ENCODE measurements around the gene SELENOV. TPM values are rescaled to one million over a fixed set of nuclear protein-coding genes. Genes with fewer than 3 reads are reported as not detected.
A peak's percentile ranks its signal among the peaks of the same experiment; 100 is the strongest.

Gene SELENOV
- total and polyA plus RNA-seq, 8 donors, result not detected

DNA sequence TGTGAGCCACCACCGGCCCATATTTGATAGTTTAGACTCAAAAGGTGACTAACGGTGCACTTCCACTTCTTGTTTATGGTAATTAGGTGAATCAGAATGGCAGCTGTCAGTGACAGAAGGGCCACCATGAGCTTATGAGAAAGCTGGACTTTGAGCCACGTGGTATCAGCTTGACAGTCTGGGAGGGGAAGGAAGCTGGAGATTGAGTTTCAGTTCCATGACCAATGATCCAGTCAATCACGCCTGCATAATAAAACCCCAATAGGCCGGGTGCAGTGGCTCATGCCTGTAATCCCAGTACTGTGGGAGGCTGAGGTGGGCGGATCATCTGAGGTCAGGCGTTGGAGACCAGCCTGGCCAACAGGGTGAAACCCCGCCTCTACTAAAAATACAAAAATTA is 9.6 kb downstream of the SELENOV start:
- H3K9me3 ChIP-seq, result no peaks in the 10 kb centered on the region
- H3K27ac ChIP-seq, result no peak overlapping the region
- TF ChIP-seq, protein P1, sequence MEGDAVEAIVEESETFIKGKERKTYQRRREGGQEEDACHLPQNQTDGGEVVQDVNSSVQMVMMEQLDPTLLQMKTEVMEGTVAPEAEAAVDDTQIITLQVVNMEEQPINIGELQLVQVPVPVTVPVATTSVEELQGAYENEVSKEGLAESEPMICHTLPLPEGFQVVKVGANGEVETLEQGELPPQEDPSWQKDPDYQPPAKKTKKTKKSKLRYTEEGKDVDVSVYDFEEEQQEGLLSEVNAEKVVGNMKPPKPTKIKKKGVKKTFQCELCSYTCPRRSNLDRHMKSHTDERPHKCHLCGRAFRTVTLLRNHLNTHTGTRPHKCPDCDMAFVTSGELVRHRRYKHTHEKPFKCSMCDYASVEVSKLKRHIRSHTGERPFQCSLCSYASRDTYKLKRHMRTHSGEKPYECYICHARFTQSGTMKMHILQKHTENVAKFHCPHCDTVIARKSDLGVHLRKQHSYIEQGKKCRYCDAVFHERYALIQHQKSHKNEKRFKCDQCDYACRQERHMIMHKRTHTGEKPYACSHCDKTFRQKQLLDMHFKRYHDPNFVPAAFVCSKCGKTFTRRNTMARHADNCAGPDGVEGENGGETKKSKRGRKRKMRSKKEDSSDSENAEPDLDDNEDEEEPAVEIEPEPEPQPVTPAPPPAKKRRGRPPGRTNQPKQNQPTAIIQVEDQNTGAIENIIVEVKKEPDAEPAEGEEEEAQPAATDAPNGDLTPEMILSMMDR (IDR thresholded peaks at IDR 0.05), result no peak
- 86 to 92% methylated on average over 8 of the region's 8 CpGs for WGBS, 2 donors
- intact Hi-C loops (cut with DNase I), result no loop called here
- H3K4me3 ChIP-seq, result no peak overlapping the region
- H3K4me1 ChIP-seq, result no peaks in the 10 kb centered on the region
- FAIRE-seq (no peak), DNase-seq (no peak), ATAC-seq (no peak)
- no peaks in the 10 kb centered on the region for H3K27me3 ChIP-seq
- no peaks in the 10 kb centered on the region for H3K36me3 ChIP-seq

DNA sequence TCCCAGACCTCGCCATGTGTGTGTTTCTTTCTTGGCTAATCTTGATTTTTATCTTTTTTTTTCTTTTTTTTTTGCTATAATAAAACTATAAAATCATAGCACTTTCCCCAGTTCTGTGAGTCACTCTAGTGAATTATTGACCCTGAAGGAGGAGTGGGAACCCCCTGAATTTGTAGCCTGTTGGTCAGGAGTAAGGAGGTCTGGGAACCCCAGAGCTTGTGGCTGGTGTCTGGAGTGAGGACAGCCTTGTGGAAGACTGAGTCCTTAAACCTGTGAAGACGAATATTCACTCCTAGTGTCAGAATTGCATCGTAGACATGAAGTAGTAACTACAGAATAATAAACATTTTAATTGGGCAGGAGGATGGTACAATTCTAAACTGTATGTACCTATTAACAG is 10.3 kb downstream of the SELENOV start:
- FAIRE-seq, result no peak
- H3K4me1 ChIP-seq, result no peaks in the 10 kb centered on the region
- TF ChIP-seq, protein P1 (IDR thresholded peaks at IDR 0.05), result no peak

DNA sequence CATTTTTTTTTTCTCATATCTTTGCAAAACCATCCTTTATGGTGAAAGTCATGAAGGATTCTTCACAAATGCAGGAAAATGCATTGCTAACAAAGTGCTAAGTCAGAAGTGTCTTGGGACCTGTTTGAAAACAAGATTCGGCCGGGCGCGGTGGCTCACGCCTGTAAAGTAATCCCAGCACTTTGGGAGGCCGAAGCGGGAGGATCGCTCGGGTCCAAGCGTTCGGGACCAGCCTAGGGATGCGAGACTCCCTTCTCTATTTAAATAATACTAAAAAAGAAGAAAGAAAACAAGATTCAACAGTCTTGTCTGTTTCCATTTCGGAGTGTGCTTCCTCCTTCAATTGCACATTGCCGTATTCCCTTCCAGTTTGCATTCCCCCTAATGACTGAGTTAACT is 16.9 kb downstream of the SELENOV start:
- intact Hi-C loops (cut with DNase I), result loop anchor here in 2 of 3 donors (10.0 kb wide), 3 partner anchors 87 to 427 kb away; partner anchors contain the start of genes MED29 (in 1 of the 2), PAF1 (in 1 of the 2) and SUPT5H (in 1 of the 2)
- FAIRE-seq (no peak), ATAC-seq (no peak), DNase-seq (no peak)
- Histone ChIP-seq H3K27me3 (no peaks in the 10 kb centered on the region), H3K4me3 (peak overlapping the region; percentile 75 to 92 (median 88)), H3K4me1 (peaks cover 0 to 8% (median 4%) of the 10 kb centered on the region in 3 donors), H3K27ac (no peak overlapping the region), H3K9me3 (no peaks in the 10 kb centered on the region), H3K36me3 (no peaks in the 10 kb centered on the region)
- WGBS, 2 donors, result 23 to 26% methylated on average over 14 of the region's 14 CpGs
- TF ChIP-seq, protein P1 (IDR thresholded peaks at IDR 0.05), result no peak

More for the DNA sequence above, 10.3 kb downstream of the SELENOV start:
- H3K9me3 ChIP-seq, result no peaks in the 10 kb centered on the region
- no peak overlapping the region for H3K4me3 ChIP-seq
- 89 to 93% methylated on average over 3 of the region's 3 CpGs for WGBS, 2 donors
- no peaks in the 10 kb centered on the region for H3K27me3 ChIP-seq
- no peak for DNase-seq
- H3K36me3 ChIP-seq, result no peaks in the 10 kb centered on the region
- no peak overlapping the region for H3K27ac ChIP-seq
- intact Hi-C loops (cut with DNase I), result no loop called here
- ATAC-seq, result no peak

DNA sequence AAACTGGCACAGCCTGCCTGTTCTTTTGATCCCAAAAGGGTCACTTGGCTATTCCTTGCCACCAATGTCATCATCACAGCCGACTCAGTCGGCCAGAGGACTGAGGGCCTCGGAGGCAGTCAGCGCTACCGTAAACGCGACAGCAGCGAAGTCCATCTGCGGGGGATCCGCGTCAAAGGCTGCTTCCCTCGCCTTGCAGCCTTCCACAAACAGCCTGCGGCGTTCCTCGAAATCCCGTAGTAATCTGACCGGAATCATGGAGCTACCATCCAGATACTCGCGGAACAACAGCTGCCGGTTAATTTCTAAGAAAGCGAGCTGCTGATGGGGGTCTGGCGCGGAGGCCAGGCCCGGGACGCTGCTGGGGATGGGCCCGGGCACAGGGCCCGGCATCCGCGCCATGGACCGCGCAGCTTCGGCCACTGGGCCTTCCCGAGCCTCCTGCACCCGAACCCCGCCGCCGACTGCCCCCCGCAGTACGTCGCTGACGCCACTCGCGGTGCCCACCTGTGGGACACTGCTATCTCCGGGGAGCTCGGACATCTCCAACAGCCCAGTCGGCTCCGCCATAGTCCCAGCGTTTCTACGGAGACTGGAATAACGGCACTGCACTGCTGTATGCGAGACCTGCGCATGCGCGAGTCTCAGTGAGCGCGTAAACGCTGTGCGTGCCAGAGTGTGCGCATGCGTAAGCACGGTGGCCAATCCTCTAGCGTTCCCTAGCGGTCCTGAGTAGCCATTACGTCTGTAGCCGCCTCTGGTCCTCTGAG is 17.5 kb downstream of the SELENOV start, which contains the start of gene EID2B:
TSS of gene EID2B (minus strand) at position 620 of the 770 bp plus-strand sequence. CDS start at position 570, 50 bp downstream.
- FAIRE-seq (no peak), ATAC-seq (peak; percentile 98 to 99 (median 98)), DNase-seq (peak; percentile 89 to 99 (median 96))
- H3K9me3 ChIP-seq, result no peaks in the 10 kb centered on the region
- H3K4me1 ChIP-seq, result peaks cover 0 to 8% (median 4%) of the 10 kb centered on the region in 3 donors
- H3K4me3 ChIP-seq, result peak within 1 kb of the TSS; percentile 75 to 92 (median 88)
- peak within 1 kb of the TSS in 2 of 4 donors; percentile 42 to 57 for H3K27ac ChIP-seq
- H3K27me3 ChIP-seq, result no peaks in the 10 kb centered on the region
- intact Hi-C loops (cut with DNase I), result loop anchor here in 2 of 3 donors (10.0 kb wide), 3 partner anchors 88 to 428 kb away; partner anchors contain the start of genes MED29 (in 1 of the 2), PAF1 (in 1 of the 2) and SUPT5H (in 1 of the 2)
- TF ChIP-seq, protein P1 (IDR thresholded peaks at IDR 0.05), result peak; percentile 95 to 97 (median 96)
- no peaks in the 10 kb centered on the region for H3K36me3 ChIP-seq
- WGBS, 2 donors, result 0% methylated on average over 65 of the region's 65 CpGs
